ENCODE results near the gene HS3ST6. TPM values are rescaled to one million over a fixed set of nuclear protein-coding genes. Genes with fewer than 3 reads are reported as not detected.

The HS3ST6 gene
- total RNA-seq, 1 experiment from 2014 or later: not detected

DNA sequence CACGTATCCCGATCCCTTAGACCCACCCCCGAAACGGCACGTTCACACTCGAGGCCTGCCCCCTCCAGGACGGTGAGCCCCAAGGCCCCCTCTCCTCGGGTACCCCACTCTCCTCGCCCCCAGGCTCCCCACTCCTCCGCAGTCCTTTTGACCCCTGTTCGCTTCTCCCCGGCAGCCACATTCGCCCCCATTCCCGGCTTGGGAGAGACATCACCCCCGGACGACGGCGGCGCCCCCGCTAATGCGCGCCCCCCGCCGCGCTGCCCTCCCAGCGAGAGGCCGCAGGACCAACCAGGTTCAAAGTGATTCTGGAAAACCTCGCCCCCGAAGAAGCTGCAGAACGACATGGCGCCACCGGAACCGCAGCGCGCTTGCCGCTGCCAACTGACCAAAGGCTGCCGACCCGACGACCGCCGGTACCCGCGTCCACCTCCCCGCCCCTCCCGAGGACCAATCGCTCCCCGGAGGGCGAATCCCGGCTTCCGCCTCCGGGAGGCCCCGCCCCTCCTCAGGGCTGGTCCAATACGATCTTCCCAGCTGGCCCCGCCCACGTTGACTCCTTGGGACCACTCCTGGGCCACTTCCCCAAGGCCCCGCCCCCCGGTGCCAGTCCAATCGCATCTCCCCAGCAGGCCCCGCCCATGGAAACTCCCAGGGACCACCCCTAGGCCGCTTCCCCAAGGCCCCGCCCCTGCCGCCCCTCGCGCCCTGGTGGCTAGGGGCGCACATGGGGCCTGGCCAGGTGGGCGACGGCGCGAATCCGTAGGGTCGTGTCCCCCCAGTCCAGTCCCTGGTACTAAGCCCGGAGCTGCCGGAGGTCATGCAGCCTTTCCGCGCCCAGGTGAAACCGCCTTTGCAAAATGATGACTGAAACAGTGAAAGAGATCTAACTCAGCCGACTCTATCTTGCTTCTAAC lies 24.9 kb upstream of the HS3ST6 start, which contains the start of gene MSRB1:
Gene MSRB1 (minus strand): TSS at position 390 of the 917 bp plus-strand sequence. CDS start 43 bp downstream, at position 347.
- DNase-seq (ENCODE audit: low read depth, low spot score): peak; percentile 95
- H3K4me1 ChIP-seq (ENCODE audit: control insufficient read depth in 1 of 2, insufficient read depth in 2 of 2, low read length in 2 of 2): peaks cover 14 to 26% of the 10 kb centered on the region in 2 experiments

More for the DNA sequence above, 24.9 kb upstream of the HS3ST6 start, which contains the start of gene MSRB1:
- BruUV-seq (replicated peaks): no TSS peak
- CTCF ChIA-PET: interaction anchor here (0.6 to 1.1 kb wide), 5 partner anchors 11 to 197 kb away, joined by 3 to 5 read pairs (median 3); no protein-coding TSS in a partner anchor
- Histone ChIP-seq H3K27me3 (ENCODE audit: insufficient read depth, low read length) (no peaks in the 10 kb centered on the region), H3K4me2 (ENCODE audit: low read length) (peak within 1 kb of the TSS; percentile 100), H3K36me3 (ENCODE audit: control insufficient read depth in 1 of 2, insufficient read depth in 2 of 2, low read length in 2 of 2) (peaks cover 3 to 4% of the 10 kb centered on the region in 2 experiments; a peak in 3 of 4 replicates), H3K9ac (ENCODE audit: low read length) (peak within 1 kb of the TSS; percentile 82), H4K20me1 (ENCODE audit: insufficient read depth) (no peaks in the 10 kb centered on the region), H3K4me3 (replicated peaks in 1 of 2; ENCODE audit: low read depth in 1 of 2, low read length in 2 of 2) (peak within 1 kb of the TSS; percentile 86 to 87), H2AFZ (ENCODE audit: low read depth, low read length, poor library complexity, severe bottlenecking) (peak within 1 kb of the TSS; percentile 95), H3K27ac (ENCODE audit: low read depth, low read length) (peak within 1 kb of the TSS; percentile 61), H3K79me2 (ENCODE audit: insufficient read depth, low read length) (no peaks in the 10 kb centered on the region), H3K9me3 (ENCODE audit: control insufficient read depth in 1 of 2, insufficient read depth in 1 of 2, low read depth in 1 of 2, low read length in 2 of 2) (no peaks in the 10 kb centered on the region), H3K9me2 (ENCODE audit: insufficient read depth) (no peaks in the 10 kb centered on the region)
- peak; percentile 67 for TF ChIP-seq POLR2AphosphoS5 (IDR thresholded peaks at IDR 0.05; ENCODE audit: low read depth, low read length)
- TF ChIP-seq POLR2A (IDR thresholded peaks at IDR 0.05; ENCODE audit: borderline replicate concordance, extremely low read depth, insufficient read depth, insufficient read length): no peak
- TF ChIP-seq ZFX (IDR thresholded peaks at IDR 0.05): no peak
- no peak for TF ChIP-seq REST (IDR thresholded peaks at IDR 0.05; ENCODE audit: low read depth)
- peak; percentile 70; the same call in 1 of the 2 replicates for TF ChIP-seq SIN3A (IDR thresholded peaks at IDR 0.05; ENCODE audit: low read depth)
- peak; percentile 91 for TF ChIP-seq TCF7L2 (IDR thresholded peaks at IDR 0.05; ENCODE audit: borderline replicate concordance, extremely low read depth, insufficient read depth, insufficient read length)
- TF ChIP-seq, protein P1, sequence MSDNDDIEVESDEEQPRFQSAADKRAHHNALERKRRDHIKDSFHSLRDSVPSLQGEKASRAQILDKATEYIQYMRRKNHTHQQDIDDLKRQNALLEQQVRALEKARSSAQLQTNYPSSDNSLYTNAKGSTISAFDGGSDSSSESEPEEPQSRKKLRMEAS (IDR thresholded peaks at IDR 0.05): peak; percentile 66; the same call in 1 of the 2 replicates
- TF ChIP-seq EGR1 (IDR thresholded peaks at IDR 0.05; ENCODE audit: low read depth): peak; percentile 51; the same call in 1 of the 2 replicates
- TF ChIP-seq SP1 (IDR thresholded peaks at IDR 0.05; ENCODE audit: low read depth): peak; percentile 75
- POLR2A ChIA-PET: interaction anchor here (1.0 to 1.9 kb wide), 6 partner anchors 8 to 22 kb away, joined by 3 to 9 read pairs (median 6); partner anchors contain the start of gene RPS2
- ATAC-seq: peak; percentile 97
- intact Hi-C loops (cut with micrococcal nuclease): no loop called here
- RAD21 ChIA-PET (ENCODE audit: low non-redundant PET in 1 of 2, low total read pairs in 2 of 2, uncharacterized antibody in 2 of 2, unreplicated experiment in 2 of 2): no interaction called here
